K562 (cell line): Measurements from ENCODE around the gene VSIG10L2. TPM values are rescaled to one million over a fixed set of nuclear protein-coding genes. Genes with fewer than 3 reads are reported as not detected.
A peak's percentile ranks its signal among the peaks of the same experiment; 100 is the strongest.

Source experiments
- COPS2 ChIP-seq: fragments of 450-650 bp; conservative IDR thresholded peaks from 2 replicates; pipeline ENCODE4 v1.6.1; 2016; ENCODE audit warnings: mild to moderate bottlenecking, moderate library complexity
- CTCF ChIP-seq, 3 experiments: IDR thresholded peaks in 2 of 3; conservative IDR thresholded peaks in 1 of 3; 2 replicates each; pipeline ENCODE4 v1.5.1; 2011 to 2012; ENCODE audit warnings: low read length in 3 of 3, mild to moderate bottlenecking in 3 of 3, control low read depth in 2 of 3, improper control_type of control experiment in 1 of 3, inconsistent platforms in 1 of 3, low read depth in 1 of 3, mixed read lengths in 1 of 3, moderate library complexity in 1 of 3; ENCODE audit not compliant: insufficient read depth in 2 of 3
- DEAF1 ChIP-seq: fragments of 450-650 bp; formaldehyde crosslinking; IDR thresholded peaks from 2 replicates; pipeline ENCODE4 v1.4.0; 2020; ENCODE audit warnings: mild to moderate bottlenecking, moderate library complexity
- EGR1 ChIP-seq: fragments of 450-650 bp; conservative IDR thresholded peaks from 2 replicates; pipeline ENCODE4 v1.6.1; 2017; ENCODE audit warnings: mild to moderate bottlenecking
- ELF2 ChIP-seq: fragments of 250-450 bp; sonication (Bioruptor Pico); IDR thresholded peaks from 2 replicates; pipeline ENCODE4 v1.5.0; 2021; ENCODE audit warnings: mild to moderate bottlenecking
- FOXK2 ChIP-seq, 2 experiments: fragments of 450-650 bp; IDR thresholded peaks in 1 of 2; conservative IDR thresholded peaks in 1 of 2; 2 replicates each; pipeline ENCODE4 v1.6.1; 2016; ENCODE audit warnings: low read depth in 2 of 2, mild to moderate bottlenecking in 1 of 2
- MBD2 ChIP-seq: sonication (generic); IDR thresholded peaks from 2 replicates; pipeline ENCODE4 v1.6.1; 2016; ENCODE audit warnings: low read depth, borderline replicate concordance
- NEUROD1 ChIP-seq: fragments of 150-350 bp; IDR thresholded peaks from 2 replicates; pipeline ENCODE4 v1.6.1; 2014; ENCODE audit warnings: borderline replicate concordance, low read length, low read depth; ENCODE audit not compliant: partially characterized antibody
- NFATC3 ChIP-seq: fragments of 450-650 bp; IDR thresholded peaks from 2 replicates; pipeline ENCODE4 v1.6.1; 2017; ENCODE audit warnings: mild to moderate bottlenecking
- NFE2L1 ChIP-seq: fragments of 450-650 bp; IDR thresholded peaks from 2 replicates; pipeline ENCODE4 v1.6.1; 2016; ENCODE audit warnings: missing genetic modification characterization, low read depth, mild to moderate bottlenecking, missing compliant biosample characterization, moderate library complexity, borderline replicate concordance
- NR2C2 ChIP-seq, 2 experiments: fragments of 200-800 bp in 1 of 2; sonication (Bioruptor generic) in 1 of 2; sonication (generic) in 1 of 2; formaldehyde crosslinking in 1 of 2; IDR thresholded peaks; 2 replicates each; pipeline versions ENCODE4 v1.6.1 to v1.8.0; 2016 to 2022; ENCODE audit warnings: mild to moderate bottlenecking in 1 of 2, missing compliant biosample characterization in 1 of 2, missing genetic modification characterization in 1 of 2, missing genetic modification reagents in 1 of 2
- PBX2 ChIP-seq, 2 experiments: IDR thresholded peaks in 1 of 2; conservative IDR thresholded peaks in 1 of 2; 2 replicates each; pipeline ENCODE4 v1.6.1; 2016; ENCODE audit warnings: low read depth in 2 of 2, mild to moderate bottlenecking in 1 of 2, missing compliant biosample characterization in 1 of 2, missing genetic modification characterization in 1 of 2, moderate library complexity in 1 of 2
- PTBP1 ChIP-seq: fragments of 200-400 bp; formaldehyde crosslinking; IDR thresholded peaks from 2 replicates; pipeline ENCODE4 v1.6.1; 2017; ENCODE audit warnings: low read depth, low read length
- PYGO2 ChIP-seq: fragments of 450-650 bp; IDR thresholded peaks from 2 replicates; pipeline ENCODE4 v1.6.1; 2016; ENCODE audit warnings: mild to moderate bottlenecking, missing genetic modification characterization, moderate library complexity, missing compliant biosample characterization
- RFX5 ChIP-seq: IDR thresholded peaks from 2 replicates; pipeline ENCODE4 v1.6.1; 2011; ENCODE audit warnings: low read depth, mild to moderate bottlenecking, improper control_type of control experiment, low read length
- THRAP3 ChIP-seq: fragments of 450-650 bp; IDR thresholded peaks from 2 replicates; pipeline ENCODE4 v1.6.1; 2016; ENCODE audit warnings: mild to moderate bottlenecking, inconsistent platforms, borderline replicate concordance
- ZBTB7A ChIP-seq: IDR thresholded peaks from 2 replicates; pipeline ENCODE4 v1.6.1; 2011; ENCODE audit warnings: low read depth, mild to moderate bottlenecking, low read length, moderate library complexity, borderline replicate concordance; ENCODE audit not compliant: control insufficient read depth
- ZNF347 ChIP-seq: fragments of 450-650 bp; formaldehyde crosslinking; IDR thresholded peaks from 2 replicates; pipeline ENCODE4 v1.4.0; 2020; ENCODE audit warnings: low read depth, mild to moderate bottlenecking, moderate library complexity
- ZNF589 ChIP-seq: fragments of 200-800 bp; sonication (Bioruptor generic); IDR thresholded peaks from 2 replicates; pipeline ENCODE4 v1.6.1; 2016; ENCODE audit warnings: low read depth, missing genetic modification characterization, missing compliant biosample characterization
- ZNF668 ChIP-seq: fragments of 250-450 bp; sonication (Bioruptor Pico); IDR thresholded peaks from 2 replicates; pipeline ENCODE4 v1.8.0; 2022; ENCODE audit warnings: mild to moderate bottlenecking, inconsistent platforms
- polyA plus RNA-seq, 8 experiments: library from polyadenylated mRNA; depleted of rRNA in 4 of 8; stranded (reverse) in 5 of 8; unstranded in 3 of 8; fragments of >200 nt; fragmentation: Nextera tagmentation in 2 of 8; fragmentation: Illumina TruSeq in 1 of 8; extraction: Ambion mirVana in 2 of 8; extraction: Trizol in 1 of 8; gene quantifications; 2 replicates each; pipeline versions ENCODE4 v1.2.1 to v1.2.3, GENCODE V29; 2011 to 2014; ENCODE audit warnings: inconsistent platforms in 1 of 8, missing spikeins in 1 of 8
- total RNA-seq, 7 experiments: library from RNA; depleted of rRNA in 6 of 7; stranded (reverse); fragments of >200 nt in 6 of 7; fragmentation: Illumina TruSeq in 2 of 7; extraction: Trizol in 2 of 7; gene quantifications; 2 replicates each; pipeline versions ENCODE4 v1.2.1 to v1.2.3, GENCODE V29; 2011 to 2021; ENCODE audit warnings: low replicate concordance in 1 of 7

The VSIG10L2 gene
- total and polyA plus RNA-seq, 9 of the 15 experiments (the other 6 are each of a cell fraction or from before 2014, with no cell fraction given), result not detected

GRCh38 chr11:125902927-125903710 is 42.7 kb upstream of the VSIG10L2 start, which contains the start of gene PUS3 (continued):
- no peak for TF ChIP-seq THRAP3
- no peak for TF ChIP-seq COPS2
- TF ChIP-seq ELF2 (CRISPR knock-in tag), result no peak
- TF ChIP-seq ZNF347, result no peak
- TF ChIP-seq ZNF668, result no peak
- TF ChIP-seq FOXK2 (conservative IDR thresholded peaks at IDR 0.05 in 1 of 2, IDR thresholded peaks at IDR 0.05 in 1 of 2; ENCODE audit: low read depth in 2 of 2), result no peak; a peak in 1 of 4 replicates
- no peak for TF ChIP-seq PTBP1
- TF ChIP-seq NR2C2 (CRISPR knock-in tag; IDR thresholded peaks at IDR 0.05), result no peak
- no peak for TF ChIP-seq NR2C2 (tag; IDR thresholded peaks at IDR 0.05)
- TF ChIP-seq ZBTB7A, result no peak
- TF ChIP-seq DEAF1, result no peak
- TF ChIP-seq EGR1, result no peak; the same call in 1 of the 2 replicates
- peak; percentile 73 for TF ChIP-seq MBD2
- TF ChIP-seq RFX5, result no peak
- TF ChIP-seq NFATC3, result no peak
- TF ChIP-seq ZNF589 (CRISPR knock-in tag), result peak; percentile 39; the same call in 1 of the 2 replicates
- TF ChIP-seq CTCF (IDR thresholded peaks at IDR 0.05 in 2 of 3, conservative IDR thresholded peaks at IDR 0.05 in 1 of 3; ENCODE audit: insufficient read depth in 2 of 3, low read depth in 1 of 3, low read length in 3 of 3), result no peak
- no peak for TF ChIP-seq PBX2 (CRISPR knock-in tag; IDR thresholded peaks at IDR 0.05; ENCODE audit: low read depth)
- no peak for TF ChIP-seq PBX2 (tag; conservative IDR thresholded peaks at IDR 0.05; ENCODE audit: low read depth)
- no peak for TF ChIP-seq NEUROD1
- no peak for TF ChIP-seq NFE2L1 (tag)
- no peak for TF ChIP-seq PYGO2
